T-helper 1 cell (primary cell): ENCODE data around the gene ZNF598.
A peak's percentile ranks its signal among the peaks of the same experiment; 100 is the strongest.
"Not testable (repeated sequence)": the region's sequence is repeated elsewhere in the genome, so short reads cannot be mapped to it uniquely, and the experiment has no call there.

Experiments used
- DNase-seq, 5 donors: peaks; one replicate each; pipeline ENCODE4 v3.0.0-alpha.2; 2012 to 2020

ZNF598 gene

DNA sequence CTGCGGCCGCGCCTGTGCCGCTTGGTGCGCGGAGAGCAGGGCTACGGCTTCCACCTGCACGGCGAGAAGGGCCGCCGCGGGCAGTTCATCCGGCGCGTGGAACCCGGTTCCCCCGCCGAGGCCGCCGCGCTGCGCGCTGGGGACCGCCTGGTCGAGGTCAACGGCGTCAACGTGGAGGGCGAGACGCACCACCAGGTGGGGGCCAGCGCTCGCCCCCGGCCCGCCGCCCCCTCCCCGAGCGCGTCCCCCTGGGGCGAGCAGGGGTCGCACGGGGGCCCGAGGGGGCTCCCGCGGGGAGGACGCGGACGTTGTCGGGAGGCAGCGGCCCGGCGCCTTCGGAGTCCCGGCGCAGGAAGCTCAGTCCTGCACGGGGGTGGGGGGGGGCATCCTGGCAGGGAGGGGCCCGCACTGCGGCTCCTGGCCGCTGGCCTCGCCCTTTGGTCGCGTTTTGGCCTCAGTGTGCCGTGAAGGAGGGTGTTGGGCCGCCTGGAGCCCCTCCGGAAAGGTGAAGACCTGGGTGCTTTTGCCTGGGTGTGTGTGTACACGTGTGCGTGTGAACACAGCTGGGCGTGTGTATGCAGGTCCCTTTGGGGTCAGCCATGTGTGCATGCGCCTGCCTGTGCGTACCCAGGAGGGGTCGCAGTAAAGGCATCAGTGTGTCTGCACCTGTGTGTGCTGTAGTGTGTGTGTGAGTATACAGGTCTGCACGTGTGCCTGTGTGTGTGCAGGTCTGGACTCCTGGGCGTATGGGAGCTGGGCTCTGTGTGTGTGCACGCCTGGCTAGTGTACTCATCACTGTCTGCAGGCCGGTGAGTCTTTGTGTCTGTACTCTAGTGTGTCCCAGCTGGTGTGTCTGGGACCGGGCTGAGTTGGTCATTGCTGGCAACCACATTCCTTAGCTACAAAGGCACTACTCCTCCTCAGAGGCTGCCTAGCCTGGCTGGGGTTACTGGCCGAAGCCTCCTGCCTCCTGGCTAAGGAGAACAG lies 17.7 kb upstream of the ZNF598 start:
- DNase-seq: no peak

DNA sequence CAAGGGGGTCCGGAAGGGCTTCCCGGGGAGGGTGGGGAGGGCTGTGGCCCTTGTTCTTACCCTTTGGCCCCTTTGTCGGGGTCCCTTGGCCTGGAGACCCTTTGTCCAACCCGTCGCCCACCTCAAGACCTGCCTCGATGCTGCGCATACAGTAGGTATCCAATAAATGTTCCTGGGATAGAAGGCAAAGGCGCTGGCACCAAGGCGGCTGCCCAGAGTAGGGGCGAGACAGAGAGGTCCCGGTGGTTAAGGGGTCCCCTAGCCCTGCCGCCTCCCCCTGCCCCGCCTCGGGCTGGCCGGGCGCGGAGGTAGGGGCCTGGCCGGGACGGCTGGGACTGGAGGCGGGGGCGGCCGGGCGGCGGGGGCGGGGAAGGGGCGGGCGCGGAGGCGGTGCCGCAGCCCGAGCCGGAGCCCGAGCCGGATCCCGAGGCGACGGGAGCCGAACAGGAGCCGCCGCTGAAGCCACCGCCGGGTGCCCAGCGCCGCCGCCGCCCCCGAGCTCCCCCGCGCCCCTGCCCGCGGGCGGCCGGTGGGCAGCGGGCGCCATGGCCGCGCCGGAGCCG lies 16.9 kb upstream of the ZNF598 start, which contains the start of gene NHERF2:
TSS of gene NHERF2 (plus strand) at position 442 of the 563 bp plus-strand sequence. CDS start at position 546, 104 bp downstream.
- DNase-seq: peak in 1 of 5 donors; percentile 42

DNA sequence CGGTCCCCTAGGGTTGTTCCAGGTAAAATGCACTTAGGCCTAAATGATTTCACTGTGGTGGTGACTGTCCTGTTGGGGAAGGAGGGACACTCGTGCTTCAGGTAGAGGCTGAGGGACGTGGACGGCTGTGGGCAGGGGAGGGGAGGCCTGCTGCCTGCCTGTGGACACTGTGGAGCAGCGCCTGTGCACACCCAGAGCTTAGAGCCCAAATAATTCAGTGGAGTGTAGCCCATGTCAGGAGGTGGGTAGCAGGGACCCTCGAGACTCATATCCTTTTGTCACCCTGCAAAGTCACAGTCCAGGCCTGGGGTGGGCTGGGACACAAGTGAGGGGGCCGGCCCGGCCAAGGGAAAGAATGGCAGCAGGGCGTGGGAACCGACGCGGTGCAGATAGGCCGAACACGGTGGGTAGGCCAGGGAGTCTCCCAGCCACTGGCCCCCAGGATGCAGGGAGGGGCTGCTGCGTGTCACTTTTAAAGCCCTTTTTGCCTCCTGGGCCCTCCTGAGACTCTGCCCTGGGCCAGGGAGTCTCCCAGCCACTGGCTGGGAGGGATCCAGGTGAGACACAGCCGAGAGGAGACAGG lies 16.3 kb upstream of the ZNF598 start:
- no peak for DNase-seq

- no peak for DNase-seq
Observed at GRCh38 chr16:2025251-2025650, 15.6 kb upstream of the ZNF598 start.

- no peak for DNase-seq
Observed at GRCh38 chr16:2024032-2024420, 14.4 kb upstream of the ZNF598 start.

DNA sequence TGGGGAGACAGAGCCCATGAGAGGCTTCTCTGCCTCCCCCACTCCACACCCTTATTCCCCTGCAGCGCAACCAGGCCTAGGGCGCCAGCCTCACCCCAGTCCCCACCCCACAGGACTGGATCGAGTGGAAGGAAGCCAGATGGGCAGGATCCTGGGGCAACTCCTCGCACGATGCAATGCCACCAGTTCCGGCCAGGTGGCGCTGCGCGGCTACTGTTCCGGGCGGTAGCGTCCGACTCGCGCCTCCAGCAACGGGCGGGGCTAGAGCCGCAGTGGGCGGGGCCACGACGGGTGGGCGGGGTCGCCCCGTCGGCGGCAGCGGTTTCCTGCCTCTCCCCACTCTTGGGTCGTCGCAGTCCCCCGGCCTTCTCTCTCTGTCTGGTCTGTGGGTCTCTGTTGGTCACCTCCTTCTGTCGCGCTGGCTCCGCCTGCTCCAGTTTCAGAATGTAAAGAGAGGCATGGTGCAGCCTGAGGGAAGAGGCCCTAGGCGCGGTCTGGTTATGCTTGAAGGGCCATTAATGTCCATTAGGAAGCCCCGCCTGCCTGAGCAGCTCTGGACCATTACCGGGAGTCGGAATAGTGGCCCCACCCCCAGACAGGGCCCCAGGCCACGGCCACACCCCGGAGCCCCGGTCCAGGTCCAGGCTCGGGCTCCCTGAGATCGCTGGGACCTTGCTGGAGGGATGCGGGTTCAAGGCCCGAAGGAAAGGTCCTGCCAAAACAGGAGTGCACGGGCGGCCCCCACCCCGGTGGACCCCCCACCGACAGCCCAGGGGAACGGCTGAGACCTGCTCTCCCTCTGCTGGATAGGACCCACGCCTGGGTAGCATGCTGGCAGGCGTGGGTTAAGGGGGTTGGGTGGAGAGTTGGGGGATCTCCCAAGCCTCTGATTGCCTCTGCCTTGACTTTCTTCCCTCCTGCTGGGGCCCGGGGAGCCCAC lies 13.7 kb upstream of the ZNF598 start:
- peak; percentile 89 to 94 (median 92) for DNase-seq

DNA sequence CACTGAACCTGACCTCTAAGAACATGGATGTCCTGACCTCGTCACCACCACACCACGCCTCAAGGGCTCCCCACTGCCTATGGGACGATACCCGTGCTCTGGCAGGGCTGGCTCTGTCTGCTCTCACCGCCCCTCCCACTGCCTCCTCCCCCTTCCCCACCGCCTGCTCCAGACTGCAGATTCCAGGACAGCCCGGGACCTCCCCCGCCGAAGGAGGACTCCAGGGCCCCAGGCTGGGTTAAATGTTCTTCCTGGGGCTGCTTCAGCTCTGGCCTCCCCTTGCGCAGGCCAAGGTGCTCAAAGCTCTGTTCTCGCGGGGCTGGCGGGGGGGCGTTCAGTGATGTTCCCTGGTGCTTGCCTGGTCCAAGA lies 13.1 kb upstream of the ZNF598 start:
- DNase-seq: peak in 1 of 5 donors; percentile 24

GRCh38 chr16:2019921-2020831 lies 10.6 kb upstream of the ZNF598 start:
- DNase-seq: no peak

GRCh38 chr16:2019518-2019920 lies 9.9 kb upstream of the ZNF598 start, which contains the start of gene NPW:
TSS of gene NPW (plus strand) at chr16:2019785.
- DNase-seq: no peak

- DNase-seq: no peak
Observed at GRCh38 chr16:2016407-2016922, 6.8 kb upstream of the ZNF598 start.

DNA sequence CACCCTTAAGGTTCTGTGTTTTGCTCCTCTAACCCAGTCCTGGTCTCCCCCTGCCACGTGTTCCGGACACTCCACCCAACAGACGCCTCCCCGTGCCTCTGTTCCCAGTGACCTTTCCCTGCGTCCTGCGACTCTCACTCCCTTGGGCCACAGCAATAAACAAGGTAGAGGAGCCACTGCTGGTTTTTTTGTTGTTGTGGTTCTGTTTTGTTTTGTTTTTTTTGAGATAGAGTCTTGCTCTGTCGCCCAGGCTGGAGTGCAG lies 6.3 kb upstream of the ZNF598 start:
- no peak for DNase-seq

- no peak for DNase-seq
Observed at GRCh38 chr16:2015117-2015946, 5.7 kb upstream of the ZNF598 start.

DNA sequence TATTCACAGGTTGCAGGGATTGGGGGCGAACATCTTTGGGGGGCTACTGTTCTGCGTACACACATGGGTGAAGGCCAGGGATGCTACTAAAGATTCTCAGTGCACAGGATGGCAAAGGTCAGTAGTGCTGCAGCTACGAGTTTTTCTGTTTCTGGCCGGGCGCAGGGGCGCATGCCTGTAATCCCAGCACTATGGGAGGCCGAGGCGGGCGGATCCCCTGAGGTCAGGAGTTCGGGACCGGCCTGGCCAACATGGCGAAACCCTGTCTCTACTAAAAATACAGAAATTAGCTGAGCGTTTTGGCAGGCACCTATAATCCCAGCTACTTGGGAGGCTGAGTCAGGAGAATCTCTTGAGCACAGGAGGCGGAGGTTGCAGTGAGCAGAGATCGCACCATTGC lies 3.9 kb upstream of the ZNF598 start:
- no peak for DNase-seq

DNA sequence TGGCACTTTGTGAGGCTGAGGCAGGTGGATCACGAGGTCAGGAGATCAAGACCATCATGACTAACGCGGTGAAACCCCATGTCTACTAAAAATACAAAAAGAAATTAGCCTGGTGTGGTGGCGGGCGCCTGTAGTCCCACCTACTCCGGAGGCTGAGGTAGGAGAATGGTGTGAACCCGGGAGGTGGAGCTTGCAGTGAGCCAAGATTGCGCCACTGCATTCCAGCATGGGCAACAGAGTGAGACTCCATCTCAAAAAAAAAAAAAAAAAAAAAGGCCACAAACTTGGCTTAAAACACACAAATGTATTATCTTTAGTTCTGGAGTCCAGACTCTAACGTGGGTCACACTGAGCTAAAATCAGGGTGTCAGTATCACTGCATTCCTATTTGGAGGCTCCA lies 2.1 kb upstream of the ZNF598 start:
- DNase-seq: not testable (repeated sequence)

GRCh38 chr16:2009164-2009711 lies 383 bp downstream of the ZNF598 start:
- DNase-seq: no peak

GRCh38 chr16:2008631-2009163 lies 924 bp downstream of the ZNF598 start:
- peak in 1 of 5 donors; percentile 34 for DNase-seq

DNA sequence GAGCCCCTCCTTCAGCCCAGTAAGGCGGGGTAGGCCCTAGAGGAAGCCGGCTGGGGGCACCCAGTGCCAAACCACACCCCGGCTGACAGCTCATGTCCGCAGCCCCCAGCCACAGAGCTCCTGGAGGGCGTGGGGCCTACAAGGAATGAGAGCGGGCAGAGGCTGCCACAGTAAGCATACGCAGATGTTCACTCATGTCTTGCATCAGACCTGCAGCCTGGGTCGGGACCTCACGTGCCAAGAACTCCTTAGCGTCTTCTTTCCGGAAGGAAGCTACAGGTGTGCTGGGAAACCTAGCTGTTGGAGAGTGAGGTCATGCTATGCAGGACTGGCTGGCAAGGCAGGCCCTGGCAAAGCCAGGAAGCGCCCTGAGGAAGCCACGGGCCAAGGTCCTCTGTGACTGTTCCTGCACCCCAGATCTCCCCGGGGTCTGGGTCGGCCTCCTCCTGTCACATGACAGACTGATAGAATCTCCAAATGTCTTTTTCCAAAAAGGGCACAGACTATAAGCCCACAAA lies 1.6 kb downstream of the ZNF598 start:
- DNase-seq: peak in 1 of 5 donors; percentile 37

- no peak for DNase-seq
Observed at GRCh38 chr16:2007081-2007836, 2.4 kb downstream of the ZNF598 start.

- no peak for DNase-seq
Observed at GRCh38 chr16:2006317-2006716, 3.3 kb downstream of the ZNF598 start.
